Measurements from ENCODE around the gene CYTH1. TPM values are rescaled to one million over a fixed set of nuclear protein-coding genes. Genes with fewer than 3 reads are reported as not detected.
A peak's percentile ranks its signal among the peaks of the same experiment; 100 is the strongest.

Gene CYTH1
- total RNA-seq, 6 donors from 2014 or later = 113 to 295 (median 121) TPM

- WGBS, 2 donors = 57% methylated on average over 6 of the region's 6 CpGs
- TF ChIP-seq POLR2A (IDR thresholded peaks at IDR 0.05) (no peak), EP300 (IDR thresholded peaks at IDR 0.05) (no peak), POLR2AphosphoS5 (IDR thresholded peaks at IDR 0.05) (no peak), CTCF (IDR thresholded peaks at IDR 0.05) (no peak)
- ATAC-seq (ENCODE audit: low FRiP score in 2 of 2) (no peak), DNase-seq (no peak)
- Histone ChIP-seq H3K27ac (no peak overlapping the region), H3K4me1 (peaks cover 46 to 76% (median 65%) of the 10 kb centered on the region in 4 donors), H3K4me3 (no peak overlapping the region), H3K36me3 (peaks cover 0 to 3% (median 0%) of the 10 kb centered on the region in 4 donors), H3K9me3 (no peaks in the 10 kb centered on the region), H3K27me3 (no peaks in the 10 kb centered on the region)
Observed at GRCh38 chr17:78725448-78726021, 56.5 kb downstream of the CYTH1 start.

GRCh38 chr17:78724999-78725398 lies 57.1 kb downstream of the CYTH1 start:
- peaks cover 46 to 78% (median 66%) of the 10 kb centered on the region in 4 donors for H3K4me1 ChIP-seq
- peaks cover 0 to 3% (median 0%) of the 10 kb centered on the region in 4 donors for H3K36me3 ChIP-seq
- H3K27ac ChIP-seq = no peak overlapping the region
- no peaks in the 10 kb centered on the region for H3K27me3 ChIP-seq
- no peak for TF ChIP-seq POLR2A (IDR thresholded peaks at IDR 0.05)
- no peak for TF ChIP-seq CTCF (IDR thresholded peaks at IDR 0.05)
- no peak for TF ChIP-seq POLR2AphosphoS5 (IDR thresholded peaks at IDR 0.05)
- no peak for TF ChIP-seq EP300 (IDR thresholded peaks at IDR 0.05)
- H3K9me3 ChIP-seq = no peaks in the 10 kb centered on the region
- 85 to 88% methylated on average over 7 of the region's 7 CpGs for WGBS, 2 donors
- ATAC-seq (ENCODE audit: low FRiP score in 2 of 2) (no peak), DNase-seq (no peak)
- no peak overlapping the region for H3K4me3 ChIP-seq

DNA sequence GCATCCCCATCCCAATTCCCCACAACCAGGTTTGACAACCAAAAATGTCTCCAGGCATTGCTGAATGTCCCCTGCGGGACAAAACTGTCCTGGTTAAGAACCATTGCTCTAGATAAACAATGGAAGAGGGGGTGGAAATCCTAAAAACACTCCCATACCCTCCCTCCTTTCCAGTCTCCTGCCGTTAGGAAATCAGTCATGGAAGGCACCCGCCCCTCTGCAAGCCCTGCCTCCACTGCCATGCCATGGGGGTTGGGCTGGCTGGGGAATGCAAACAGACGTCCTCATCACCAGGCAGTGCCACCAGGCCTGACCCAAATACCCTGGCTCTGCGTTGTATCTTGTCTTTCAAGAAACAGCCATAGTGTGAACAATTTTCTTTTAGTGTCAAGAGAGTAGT lies 57.5 kb downstream of the CYTH1 start:
- DNase-seq (peak in 1 of 2 donors; percentile 59), ATAC-seq (ENCODE audit: low FRiP score in 2 of 2) (peak in 1 of 2 donors; percentile 16)
- TF ChIP-seq POLR2AphosphoS5 (IDR thresholded peaks at IDR 0.05) (peak in 1 of 2 donors; percentile 49), CTCF (IDR thresholded peaks at IDR 0.05) (no peak), POLR2A (IDR thresholded peaks at IDR 0.05) (no peak)
- Histone ChIP-seq H3K27me3 (no peaks in the 10 kb centered on the region), H3K36me3 (peaks cover 0 to 3% (median 0%) of the 10 kb centered on the region in 4 donors), H3K9me3 (no peaks in the 10 kb centered on the region), H3K4me3 (no peak overlapping the region), H3K27ac (peak overlapping the region in 2 of 4 donors; percentile 10 to 37), H3K4me1 (peaks cover 49 to 80% (median 66%) of the 10 kb centered on the region in 4 donors)
- WGBS, 2 donors = 28 to 44% methylated on average over 5 of the region's 5 CpGs

GRCh38 chr17:78723957-78724356 lies 58.1 kb downstream of the CYTH1 start:
- WGBS, 2 donors = 83% methylated on average over 8 of the region's 8 CpGs
- ATAC-seq (ENCODE audit: low FRiP score in 2 of 2) (no peak), DNase-seq (no peak)
- H3K4me1 ChIP-seq = peaks cover 51 to 83% (median 67%) of the 10 kb centered on the region in 4 donors
- no peak overlapping the region for H3K4me3 ChIP-seq
- no peaks in the 10 kb centered on the region for H3K9me3 ChIP-seq
- peak overlapping the region in 2 of 4 donors; percentile 10 to 37 for H3K27ac ChIP-seq
- TF ChIP-seq EP300 (IDR thresholded peaks at IDR 0.05) = no peak
- no peak for TF ChIP-seq POLR2A (IDR thresholded peaks at IDR 0.05)
- TF ChIP-seq CTCF (IDR thresholded peaks at IDR 0.05) = no peak
- no peak for TF ChIP-seq POLR2AphosphoS5 (IDR thresholded peaks at IDR 0.05)
- H3K36me3 ChIP-seq = peaks cover 0 to 3% (median 0%) of the 10 kb centered on the region in 4 donors
- no peaks in the 10 kb centered on the region for H3K27me3 ChIP-seq

All from upper lobe of left lung (tissue), 6 donors.